HEK293 (cell line): Measurements from ENCODE around the gene ZNF397.

Source experiments
- CTCF ChIA-PET: fragments of 350-600 bp; formaldehyde crosslinking; extraction: SDS; loops from one replicate; lab custom pipeline; 2021; ENCODE audit warnings: antibody characterized with exemption; lab: Yijun Ruan, JAX
- POLR2A ChIA-PET: fragments of 300-600 bp; formaldehyde crosslinking; extraction: SDS; loops from one replicate; lab custom pipeline; 2020; ENCODE audit warnings: antibody characterized with exemption, inconsistent platforms; lab: Yijun Ruan, JAX
- H3K27ac ChIP-seq: fragments of 200-500 bp; sonication (Bioruptor generic); 2 replicates; pipeline ENCODE4 v1.5.1; 2014; ENCODE audit warnings: low read depth, low read length, control low read depth, inconsistent platforms; ENCODE audit errors: extremely low read depth
- H3K36me3 ChIP-seq, 2 experiments: fragments of 200-500 bp in 1 of 2; sonication (Bioruptor generic) in 1 of 2; 1 replicate in 1 of 2; 2 replicates in 1 of 2; pipeline ENCODE4 v1.5.1; 2014 to 2017; ENCODE audit warnings: inconsistent platforms in 2 of 2, low read length in 2 of 2; ENCODE audit not compliant: control insufficient read depth in 2 of 2, insufficient read depth in 1 of 2
- H3K4me1 ChIP-seq: fragments of 200-500 bp; sonication (Bioruptor generic); 2 replicates; pipeline ENCODE4 v1.5.1; 2014; ENCODE audit warnings: mild to moderate bottlenecking, low read length, inconsistent platforms; ENCODE audit not compliant: control insufficient read depth, insufficient read depth
- H3K4me3 ChIP-seq: 2 replicates; pipeline ENCODE4 v1.5.1; 2011; ENCODE audit warnings: low read depth, mild to moderate bottlenecking, control low read depth, low read length, moderate library complexity
- H3K9me3 ChIP-seq: fragments of 200-500 bp; sonication (Bioruptor generic); 2 replicates; pipeline ENCODE4 v1.5.1; 2014; ENCODE audit warnings: low read depth, low read length, inconsistent platforms; ENCODE audit not compliant: control insufficient read depth, insufficient read depth
- SETDB1 ChIP-seq: IDR thresholded peaks from one replicate; pipeline ENCODE4 v1.6.1; 2017; ENCODE audit warnings: mild to moderate bottlenecking, low read length, moderate library complexity, mixed read lengths; ENCODE audit not compliant: insufficient read length
- SP2 ChIP-seq: fragments of 450-650 bp; formaldehyde crosslinking; IDR thresholded peaks from 2 replicates; pipeline ENCODE4 v1.5.1; 2016; ENCODE audit warnings: missing biosample characterization, missing genetic modification characterization
- TRIM28 ChIP-seq: IDR thresholded peaks from 2 replicates; pipeline ENCODE4 v1.6.1; 2011; ENCODE audit warnings: low read length, control low read depth, borderline replicate concordance
- ZNF274 ChIP-seq, 2 experiments: fragments of 200-500 bp in 1 of 2; fragments of 450-650 bp in 1 of 2; sonication (Bioruptor generic) in 1 of 2; formaldehyde crosslinking in 1 of 2; IDR thresholded peaks; 2 replicates each; pipeline versions ENCODE4 v1.5.1 to v1.6.1; 2014 to 2016; ENCODE audit warnings: borderline replicate concordance in 1 of 2, inconsistent platforms in 1 of 2, low read length in 1 of 2, missing biosample characterization in 1 of 2, missing genetic modification characterization in 1 of 2

ZNF397 gene

GRCh38 chr18:35306588-35307250 is 65.9 kb downstream of the ZNF397 start:
- Histone ChIP-seq H3K36me3 (peaks cover 0 to 60% of the 10 kb centered on the region in 2 experiments; a peak in 1 of 3 replicates), H3K4me1 (no peaks in the 10 kb centered on the region), H3K9me3 (no peaks in the 10 kb centered on the region), H3K27ac (no peak overlapping the region), H3K4me3 (no peak overlapping the region)
- TF ChIP-seq ZNF274 (IDR thresholded peaks at IDR 0.05; ENCODE audit: low read length) (no peak), ZNF274 (tag by site-specific recombination; IDR thresholded peaks at IDR 0.05; ENCODE audit: borderline replicate concordance) (peak; percentile 91), TRIM28 (peak; percentile 100), SP2 (no peak), SETDB1 (peak; percentile 100)
- ChIA-PET CTCF (no interaction called here), POLR2A (interaction anchor here (0.7 to 1.3 kb wide), 3 partner anchors 8 to 61 kb away, joined by 3 read pairs; partner anchors contain the start of gene ZSCAN30)
